MG63 (cell line): ENCODE measurements around the gene SCYGR6. TPM values are rescaled to one million over a fixed set of nuclear protein-coding genes. Genes with fewer than 3 reads are reported as not detected.

Experiments
- total RNA-seq: library from RNA; depleted of rRNA; stranded (reverse); fragments of >200 nt; shearing (Covaris generic); gene quantifications from 2 replicates; pipeline ENCODE4 v1.2.3, GENCODE V29; 2014; ENCODE audit warnings: low replicate concordance; rRNA removed

Gene SCYGR6
- total RNA-seq, 1 experiment from 2014 or later, result not detected

Other genes with a start within 250 kb of the SCYGR6 start
- gene SCYGR2, start 125.9 kb downstream of the SCYGR6 start, total RNA-seq, result not detected in 2 replicates
- not detected in 2 replicates for gene SCYGR3, start 109.9 kb downstream of the SCYGR6 start, total RNA-seq
- not detected in 2 replicates for gene SCYGR4, start 107.3 kb downstream of the SCYGR6 start, total RNA-seq
- gene SCYGR5, start 58.0 kb downstream of the SCYGR6 start, total RNA-seq, result not detected in 2 replicates
- gene SLC19A3, start 6.7 kb downstream of the SCYGR6 start, total RNA-seq, result 1.2 and 1.6 TPM in 2 replicates
- gene SCYGR7, start 3.6 kb upstream of the SCYGR6 start, total RNA-seq, result not detected in 2 replicates
- not detected in 2 replicates for gene SCYGR8, start 21.1 kb upstream of the SCYGR6 start, total RNA-seq
- gene CCL20, start 89.1 kb upstream of the SCYGR6 start, total RNA-seq, result 1.5 TPM in 1 of 2 replicates, not detected in the other
- 8.3 and 8.5 TPM in 2 replicates for gene DAW1, start 146.9 kb upstream of the SCYGR6 start, total RNA-seq